Sciatic nerve (tissue), 2 donors: ENCODE data around the gene NFIA. TPM values are rescaled to one million over a fixed set of nuclear protein-coding genes. Genes with fewer than 3 reads are reported as not detected.

Experiments used
- ATAC-seq: fragments of 200-7000 bp; cut with Tn5 transposase; one replicate; pipeline ENCODE4 v1.9.1; 2020; ENCODE audit warnings: mild to moderate bottlenecking, moderate library complexity
- DNase-seq: peaks from one replicate; pipeline ENCODE4 v3.0.0-alpha.2; 2020; ENCODE audit warnings: low spot score
- intact Hi-C: fragments of 100-400 bp; cut with DNase I; formaldehyde crosslinking; loops from one replicate; pipeline ENCODE4 v1.14.2; 2022
- total RNA-seq: library from RNA; stranded (reverse); fragmentation: NEBNext Ultra II Directional; extraction: Animal tissue kit (Norgen Biotek cat#: 25700); gene quantifications from one replicate; pipeline ENCODE4 v1.2.1, GENCODE V29; 2021
- donor health status: DM: no; HTN: no; CAD: no.
- donor health status: DM: no; HTN: no; CAD: no.

Gene NFIA
- total RNA-seq, 1 donor from 2014 or later: 143 TPM

- intact Hi-C loops: no loop called here
- DNase-seq (no peak), ATAC-seq (no peak)
Measured at GRCh38 chr1:61162520-61163258, 80.3 kb downstream of the NFIA start.

DNA sequence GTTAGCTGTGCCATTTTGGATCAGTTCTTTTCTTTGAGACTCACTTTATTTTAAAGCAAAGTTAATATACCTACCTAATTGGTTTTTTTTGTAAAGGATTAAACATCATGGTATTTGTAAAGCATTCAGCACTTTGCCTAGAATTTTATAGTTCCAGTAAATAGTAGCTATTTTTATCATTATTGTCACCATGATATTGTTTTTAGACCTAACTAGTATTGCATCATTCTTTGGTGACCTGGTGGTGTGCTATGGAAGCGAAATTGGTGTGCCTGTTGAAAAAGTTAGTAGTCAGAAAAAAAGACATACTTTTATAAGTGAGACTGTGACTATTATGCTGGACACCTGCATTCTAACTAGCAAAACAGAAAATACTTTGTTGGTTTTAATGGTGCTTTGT, 81.0 kb downstream of the NFIA start:
- ATAC-seq (no peak), DNase-seq (no peak)
- intact Hi-C loops: no loop called here

DNA sequence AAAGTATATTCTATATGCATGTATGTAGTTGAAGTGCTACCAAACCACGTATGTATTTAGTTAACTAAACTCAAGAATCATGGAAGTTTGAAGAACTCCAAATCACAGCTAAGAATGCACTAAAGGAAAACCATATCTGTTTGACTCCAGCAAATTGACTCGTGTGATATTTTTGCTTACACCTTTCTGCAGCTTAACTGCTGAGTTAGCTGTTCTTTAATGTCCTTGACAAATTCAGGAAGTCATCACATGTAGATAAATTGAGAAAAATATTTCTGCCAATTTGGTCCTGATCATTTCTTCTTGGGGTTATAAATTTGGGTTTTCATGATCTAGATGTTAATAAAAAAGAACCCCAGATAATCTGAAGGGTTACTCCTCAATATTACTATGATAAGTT, 83.0 kb downstream of the NFIA start:
- no peak for ATAC-seq
- no peak for DNase-seq
- intact Hi-C loops: no loop called here

DNA sequence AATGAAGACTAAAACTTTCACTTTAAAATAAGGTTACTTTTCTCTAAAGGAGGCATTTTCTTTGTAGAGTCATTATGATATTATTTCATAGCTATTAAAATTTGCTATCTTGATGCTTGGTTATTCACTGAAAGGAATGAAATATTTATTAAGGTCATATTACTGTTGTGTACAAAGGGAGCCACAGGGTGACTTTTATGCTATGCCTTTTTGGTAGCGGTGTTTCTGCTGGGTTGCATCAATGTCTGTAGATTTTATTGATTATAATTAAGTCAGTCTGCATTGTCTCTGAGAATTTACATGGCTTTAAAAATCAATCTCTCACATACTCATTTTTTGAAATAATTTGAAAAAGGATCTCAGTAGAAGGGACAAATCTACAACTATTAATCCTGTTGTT, 84.9 kb downstream of the NFIA start:
- no peak for DNase-seq
- ATAC-seq: no peak
- intact Hi-C loops: no loop called here

DNA sequence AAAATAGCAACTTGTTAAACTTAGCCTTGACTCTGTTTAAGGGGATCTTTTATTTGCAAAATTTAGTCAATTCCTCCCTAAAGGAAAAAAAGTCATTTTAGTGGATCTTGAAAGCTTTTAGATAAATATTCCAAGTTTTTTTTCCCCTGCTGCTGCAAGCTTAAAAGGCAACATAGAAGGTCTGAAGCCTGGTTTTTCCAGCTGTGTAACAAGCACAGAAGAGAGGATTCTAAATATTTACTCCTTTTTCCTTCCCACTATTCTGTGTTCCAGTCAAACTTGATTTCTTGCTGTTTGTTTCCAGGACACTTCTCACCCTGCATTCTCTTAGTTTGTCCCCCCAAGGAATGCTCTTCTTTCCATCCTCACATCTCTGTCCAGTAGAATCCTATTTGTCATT, 86.7 kb downstream of the NFIA start:
- ATAC-seq: no peak
- DNase-seq: no peak
- intact Hi-C loops: loop anchor here (2.0 kb wide), 1 partner anchor 16 kb away; no protein-coding TSS in a partner anchor

GRCh38 chr1:61169634-61170033, 87.3 kb downstream of the NFIA start:
- DNase-seq (no peak), ATAC-seq (no peak)
- intact Hi-C loops: loop anchor here (2.0 kb wide), 1 partner anchor 17 kb away; no protein-coding TSS in a partner anchor

- DNase-seq (no peak), ATAC-seq (peak; percentile 67)
- intact Hi-C loops: no loop called here
Measured at GRCh38 chr1:61170328-61171238, 88.2 kb downstream of the NFIA start.

GRCh38 chr1:61171346-61171745, 89.0 kb downstream of the NFIA start:
- ATAC-seq (no peak), DNase-seq (no peak)
- intact Hi-C loops: no loop called here

DNA sequence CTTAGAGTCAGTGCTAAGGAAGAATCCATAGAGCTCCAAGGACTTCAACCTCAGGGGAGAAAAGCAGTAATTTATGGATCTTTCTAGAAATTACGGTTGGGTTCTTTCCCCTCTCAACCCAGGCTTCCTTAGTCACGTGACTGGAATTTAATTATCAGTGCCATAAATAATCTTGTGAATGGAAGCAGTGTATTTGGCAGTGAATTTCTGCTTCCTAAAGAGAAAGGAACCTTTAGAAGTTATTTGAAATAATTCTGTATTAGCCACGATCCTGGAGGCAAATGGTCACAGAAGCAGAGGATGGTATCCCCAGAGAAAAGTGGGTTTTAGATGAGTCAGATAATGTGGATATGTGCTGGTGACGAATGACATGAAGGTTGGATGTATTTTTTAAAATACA, 89.6 kb downstream of the NFIA start:
- DNase-seq (no peak), ATAC-seq (no peak)
- intact Hi-C loops: no loop called here

DNA sequence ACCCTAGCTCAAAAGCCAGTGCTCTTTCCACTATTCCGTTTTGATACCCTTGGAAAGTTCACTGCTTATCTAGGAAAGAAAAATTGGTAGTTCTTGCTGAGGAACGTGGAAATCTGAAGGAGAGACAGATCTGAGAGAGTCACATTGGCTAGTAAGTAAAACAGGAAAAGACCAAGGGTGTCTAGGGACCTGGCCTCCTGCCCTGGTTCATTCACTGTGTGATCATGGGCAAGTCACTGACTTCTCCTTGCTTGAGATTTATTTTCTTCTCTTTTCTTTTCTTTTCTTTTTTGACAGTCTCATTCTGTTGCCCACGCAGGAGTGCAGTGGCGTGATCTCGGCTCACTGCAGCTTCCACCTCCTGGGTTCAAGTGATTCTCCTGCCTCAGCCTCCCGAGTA, 90.8 kb downstream of the NFIA start:
- intact Hi-C loops: no loop called here
- ATAC-seq (peak; percentile 81), DNase-seq (peak; percentile 72)

DNA sequence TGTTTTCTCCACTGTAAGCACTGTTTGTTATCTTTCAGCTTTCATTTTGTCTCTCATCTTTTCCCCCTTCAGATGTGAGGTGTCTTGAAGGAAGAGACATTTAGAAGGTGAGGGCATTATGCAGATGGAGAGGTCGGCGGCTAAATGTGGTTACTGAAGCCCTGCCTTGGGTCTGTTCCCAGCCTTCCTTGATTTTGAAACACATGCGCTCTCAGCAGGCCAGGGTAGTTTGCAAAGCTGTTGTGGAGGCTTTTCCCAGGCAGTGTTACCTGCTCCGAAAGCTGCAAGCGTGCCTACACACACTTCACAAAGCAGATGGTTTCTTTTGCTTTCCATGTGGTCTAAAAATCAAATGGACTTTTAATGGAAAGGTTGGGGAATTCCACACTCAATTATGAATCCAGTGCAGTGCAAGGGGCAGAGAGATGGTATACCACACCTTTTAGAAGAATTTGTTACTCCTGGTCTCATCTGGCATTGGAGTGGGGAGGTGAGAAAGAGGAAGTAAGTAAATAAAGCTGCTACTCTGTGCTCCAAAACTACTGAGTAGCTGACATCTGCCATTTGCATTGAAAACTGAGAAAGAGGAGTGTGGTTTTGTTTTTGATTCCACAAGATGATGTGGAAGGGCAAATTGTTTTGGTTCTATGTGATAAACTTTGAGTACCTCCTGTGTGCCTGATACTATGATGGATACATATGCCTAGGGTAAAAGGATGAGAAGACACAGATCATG, 91.9 kb downstream of the NFIA start:
- DNase-seq (no peak), ATAC-seq (peak; percentile 41)
- intact Hi-C loops: no loop called here

DNA sequence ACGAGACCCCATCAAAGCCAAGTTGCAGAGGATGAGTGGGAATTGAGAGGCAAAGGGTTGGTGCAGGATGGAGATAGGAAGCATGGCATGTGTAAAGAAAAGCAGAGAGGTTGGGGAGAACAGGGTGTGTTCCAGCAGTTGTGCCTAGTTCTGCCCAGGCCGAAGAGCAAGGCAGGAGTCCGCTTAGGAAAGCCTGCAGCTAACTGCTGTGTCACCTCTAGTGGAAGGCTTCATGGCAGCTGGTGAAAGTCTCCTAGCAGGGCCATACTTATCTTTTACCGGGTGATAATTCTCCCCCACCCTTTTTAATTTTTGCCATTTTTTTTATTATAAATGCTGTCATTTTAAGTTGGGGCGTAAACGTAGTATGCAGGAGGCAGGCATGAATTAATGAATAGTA, 93.6 kb downstream of the NFIA start:
- intact Hi-C loops: no loop called here
- ATAC-seq: no peak
- DNase-seq: no peak

- DNase-seq: no peak
- ATAC-seq: no peak
- intact Hi-C loops: no loop called here
Measured at GRCh38 chr1:61181067-61182038, 99.0 kb downstream of the NFIA start.

- no peak for ATAC-seq
- intact Hi-C loops: no loop called here
- no peak for DNase-seq
Measured at GRCh38 chr1:61182049-61182448, 99.7 kb downstream of the NFIA start.

DNA sequence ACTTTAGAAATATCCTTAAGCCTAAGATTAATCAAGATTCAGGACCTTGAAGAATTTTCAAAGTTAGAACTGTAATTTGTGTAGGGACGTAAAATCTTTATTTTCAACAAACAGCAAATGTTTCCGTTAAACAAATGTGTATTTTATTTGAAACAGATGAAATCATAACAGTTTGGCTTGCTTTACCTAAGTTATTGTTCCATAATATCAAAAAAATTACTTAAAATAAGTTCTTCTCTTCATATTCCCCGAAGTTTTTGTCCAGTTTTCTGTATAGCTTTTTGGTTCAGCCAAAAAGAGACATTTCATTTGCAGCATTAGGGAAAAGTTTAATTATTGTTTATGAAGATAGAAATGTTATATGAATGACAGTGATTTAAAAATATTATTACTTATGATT, 100.1 kb downstream of the NFIA start:
- ATAC-seq (no peak), DNase-seq (no peak)
- intact Hi-C loops: no loop called here

- DNase-seq: no peak
- ATAC-seq: peak; percentile 72
- intact Hi-C loops: no loop called here
Measured at GRCh38 chr1:61183471-61184039, 101.2 kb downstream of the NFIA start.

DNA sequence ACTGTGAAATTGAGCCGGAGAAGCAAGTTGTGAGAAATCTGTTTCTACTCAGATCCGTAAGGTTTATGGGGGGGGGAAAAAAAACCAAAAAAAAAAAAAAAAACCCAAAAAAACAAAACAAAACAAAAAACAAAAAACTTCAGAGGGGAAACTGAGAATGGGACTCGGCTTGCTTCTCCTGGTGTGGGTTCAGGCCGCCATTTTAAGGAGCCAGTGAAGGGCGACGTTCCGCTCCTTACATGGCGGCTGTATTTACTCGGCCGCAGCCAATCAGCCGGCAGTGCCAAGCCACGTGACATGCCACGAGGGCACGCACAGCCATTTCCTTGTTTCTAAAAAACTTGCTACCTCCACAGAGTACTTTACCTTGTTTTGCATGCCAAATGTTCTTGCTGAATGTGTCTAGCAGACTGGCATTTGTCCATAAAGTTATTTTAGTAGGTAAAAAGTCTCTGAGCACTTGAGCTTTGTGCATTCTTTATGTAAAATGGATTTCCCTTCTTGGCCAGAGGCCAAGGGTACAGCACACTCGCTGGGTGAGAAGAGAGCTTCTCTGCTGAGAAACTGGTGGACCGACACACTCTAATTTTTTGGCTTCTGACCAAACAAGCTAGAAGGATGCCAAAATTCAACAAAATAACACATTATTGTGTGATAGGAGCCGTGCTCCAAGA, 101.8 kb downstream of the NFIA start:
- ATAC-seq: peak; percentile 97
- peak; percentile 96 for DNase-seq
- intact Hi-C loops: no loop called here

GRCh38 chr1:61184714-61185106, 102.3 kb downstream of the NFIA start:
- no peak for DNase-seq
- intact Hi-C loops: no loop called here
- no peak for ATAC-seq
